Skin epidermis (tissue), 12 donors: Measurements from ENCODE around the gene XRCC3.

Source experiments
- H3K27ac ChIP-seq, 21 experiments: fragments of 200-600 bp; sonication (generic) in 11 of 21; one replicate each; pipeline ENCODE4 v1.5.0; 2020; ENCODE audit warnings: mild to moderate bottlenecking in 3 of 21, inconsistent platforms in 2 of 21, moderate library complexity in 2 of 21
- H3K4me3 ChIP-seq, 7 experiments: fragments of 200-600 bp; sonication (generic) in 2 of 7; one replicate each; pipeline ENCODE4 v1.5.0; 2020; ENCODE audit warnings: inconsistent platforms in 2 of 7, mild to moderate bottlenecking in 2 of 7, moderate library complexity in 1 of 7

The XRCC3 gene

GRCh38 chr14:103686831-103687485, 28.3 kb downstream of the XRCC3 start:
- Histone ChIP-seq H3K27ac (no peak overlapping the region), H3K4me3 (no peak overlapping the region)

- Histone ChIP-seq H3K27ac (no peak overlapping the region), H3K4me3 (no peak overlapping the region)
Measured at GRCh38 chr14:103685276-103686211, 29.7 kb downstream of the XRCC3 start.

- no peak overlapping the region for H3K4me3 ChIP-seq
- H3K27ac ChIP-seq, result no peak overlapping the region
Measured at GRCh38 chr14:103684871-103685270, 30.4 kb downstream of the XRCC3 start.

GRCh38 chr14:103684471-103684870, 30.8 kb downstream of the XRCC3 start:
- Histone ChIP-seq H3K4me3 (no peak overlapping the region), H3K27ac (no peak overlapping the region)

- no peak overlapping the region for H3K4me3 ChIP-seq
- H3K27ac ChIP-seq, result no peak overlapping the region
Measured at GRCh38 chr14:103683139-103683538, 32.1 kb downstream of the XRCC3 start.

- H3K4me3 ChIP-seq, result no peak overlapping the region
Measured at GRCh38 chr14:103680491-103681231, 34.6 kb downstream of the XRCC3 start.

GRCh38 chr14:103679351-103679750, 35.9 kb downstream of the XRCC3 start:
- Histone ChIP-seq H3K27ac (peak overlapping the region in 2 of 21 experiments; percentile 8 to 28), H3K4me3 (no peak overlapping the region)

More at GRCh38 chr14:103680491-103681231, 34.6 kb downstream of the XRCC3 start:
- H3K27ac ChIP-seq, result no peak overlapping the region

GRCh38 chr14:103676881-103677675, 38.2 kb downstream of the XRCC3 start:
- no peak overlapping the region for H3K4me3 ChIP-seq

GRCh38 chr14:103675957-103676356, 39.3 kb downstream of the XRCC3 start:
- H3K4me3 ChIP-seq, result no peak overlapping the region
- H3K27ac ChIP-seq, result no peak overlapping the region

More at GRCh38 chr14:103676881-103677675, 38.2 kb downstream of the XRCC3 start:
- H3K27ac ChIP-seq, result peak overlapping the region in 1 of 21 experiments; percentile 13

- Histone ChIP-seq H3K4me3 (no peak overlapping the region), H3K27ac (no peak overlapping the region)
Measured at GRCh38 chr14:103671911-103672310, 43.3 kb downstream of the XRCC3 start.

GRCh38 chr14:103669370-103669769, 45.9 kb downstream of the XRCC3 start:
- no peak overlapping the region for H3K4me3 ChIP-seq
- H3K27ac ChIP-seq, result no peak overlapping the region

- Histone ChIP-seq H3K27ac (no peak overlapping the region), H3K4me3 (no peak overlapping the region)
Measured at GRCh38 chr14:103668117-103668516, 47.1 kb downstream of the XRCC3 start.

GRCh38 chr14:103667671-103668070, 47.6 kb downstream of the XRCC3 start:
- no peak overlapping the region for H3K27ac ChIP-seq
- H3K4me3 ChIP-seq, result no peak overlapping the region

- H3K27ac ChIP-seq, result peak overlapping the region in 1 of 21 experiments; percentile 34
Measured at GRCh38 chr14:103663506-103663905, 51.7 kb downstream of the XRCC3 start.

GRCh38 chr14:103662591-103662990, 52.7 kb downstream of the XRCC3 start:
- Histone ChIP-seq H3K27ac (no peak overlapping the region), H3K4me3 (no peak overlapping the region)

More at GRCh38 chr14:103663506-103663905, 51.7 kb downstream of the XRCC3 start:
- H3K4me3 ChIP-seq, result no peak overlapping the region

GRCh38 chr14:103662029-103662428, 53.2 kb downstream of the XRCC3 start:
- H3K4me3 ChIP-seq, result no peak overlapping the region
- H3K27ac ChIP-seq, result no peak overlapping the region

- H3K27ac ChIP-seq, result no peak overlapping the region
- no peak overlapping the region for H3K4me3 ChIP-seq
Measured at GRCh38 chr14:103659631-103660030, 55.6 kb downstream of the XRCC3 start.

GRCh38 chr14:103657471-103657870, 57.8 kb downstream of the XRCC3 start:
- Histone ChIP-seq H3K4me3 (no peak overlapping the region), H3K27ac (no peak overlapping the region)

GRCh38 chr14:103656756-103657133, 58.5 kb downstream of the XRCC3 start:
- Histone ChIP-seq H3K4me3 (no peak overlapping the region), H3K27ac (peak overlapping the region in 1 of 21 experiments; percentile 25)
